Right kidney (tissue), 1 donor: ENCODE data around the gene RIN2.
"Not testable (repeated sequence)": the region's sequence is repeated elsewhere in the genome, so short reads cannot be mapped to it uniquely, and the experiment has no call there.

Experiments
- DNase-seq: peaks from one replicate; pipeline ENCODE4 v3.0.0-alpha.2; 2016

Gene RIN2

GRCh38 chr20:19786311-19786710 lies 28.3 kb downstream of the RIN2 start:
- DNase-seq: no peak

GRCh38 chr20:19787366-19787765 lies 29.3 kb downstream of the RIN2 start:
- no peak for DNase-seq

- DNase-seq: no peak
Measured at GRCh38 chr20:19789009-19789408, 31.0 kb downstream of the RIN2 start.

GRCh38 chr20:19789446-19789845 lies 31.4 kb downstream of the RIN2 start:
- no peak for DNase-seq

- DNase-seq: no peak
Measured at GRCh38 chr20:19791887-19792286, 33.8 kb downstream of the RIN2 start.

- DNase-seq: no peak
Measured at GRCh38 chr20:19793716-19794115, 35.7 kb downstream of the RIN2 start.

- no peak for DNase-seq
Measured at GRCh38 chr20:19794941-19795340, 36.9 kb downstream of the RIN2 start.

- DNase-seq: no peak
Measured at GRCh38 chr20:19799325-19799724, 41.3 kb downstream of the RIN2 start.

- no peak for DNase-seq
Measured at GRCh38 chr20:19802099-19802491, 44.0 kb downstream of the RIN2 start.

- no peak for DNase-seq
Measured at GRCh38 chr20:19802492-19803158, 44.6 kb downstream of the RIN2 start.

GRCh38 chr20:19806276-19806675 lies 48.2 kb downstream of the RIN2 start:
- DNase-seq: not testable (repeated sequence)

GRCh38 chr20:19806806-19807190 lies 48.7 kb downstream of the RIN2 start:
- no peak for DNase-seq

- DNase-seq: no peak
Measured at GRCh38 chr20:19807191-19807945, 49.3 kb downstream of the RIN2 start.
